HG03521 (cell line): ENCODE measurements around the gene OR1A2.
"Not testable (repeated sequence)": the region's sequence is repeated elsewhere in the genome, so short reads cannot be mapped to it uniquely, and the experiment has no call there.

Source experiments
- ATAC-seq: cut with Tn5 transposase; IDR thresholded peaks from one replicate; pipeline ENCODE4 v1.9.1; 2021; ENCODE audit warnings: mild to moderate bottlenecking, moderate library complexity; ENCODE audit not compliant: unreplicated experiment

The OR1A2 gene

GRCh38 chr17:3197219-3197618 lies at the start of gene OR1A2:
TSS of gene OR1A2 (plus strand) at chr17:3197519. CDS start at chr17:3197519, 0 bp downstream.
- ATAC-seq, result no peak

GRCh38 chr17:3157218-3157617 lies 40.1 kb upstream of the OR1A2 start:
- ATAC-seq, result no peak

GRCh38 chr17:3167574-3167973 lies 29.7 kb upstream of the OR1A2 start:
- no peak for ATAC-seq

GRCh38 chr17:3189961-3190360 lies 7.4 kb upstream of the OR1A2 start:
- no peak for ATAC-seq

- no peak for ATAC-seq
Measured at GRCh38 chr17:3207367-3207766, 10.0 kb downstream of the OR1A2 start, which contains the start of gene OR1A1. TSS of gene OR1A1 (plus strand) at chr17:3207667. CDS start at chr17:3215621, 7,954 bp downstream.

- ATAC-seq, result no peak
Measured at GRCh38 chr17:3208484-3208883, 11.2 kb downstream of the OR1A2 start.

- ATAC-seq, result no peak
Measured at GRCh38 chr17:3213001-3213400, 15.7 kb downstream of the OR1A2 start.

GRCh38 chr17:3213587-3213986 lies 16.3 kb downstream of the OR1A2 start:
- no peak for ATAC-seq

GRCh38 chr17:3219978-3220377 lies 22.7 kb downstream of the OR1A2 start:
- not testable (repeated sequence) for ATAC-seq

GRCh38 chr17:3221850-3222249 lies 24.5 kb downstream of the OR1A2 start:
- ATAC-seq, result no peak

GRCh38 chr17:3222505-3222904 lies 25.2 kb downstream of the OR1A2 start:
- no peak for ATAC-seq

- ATAC-seq, result not testable (repeated sequence)
Measured at GRCh38 chr17:3224721-3225352, 27.5 kb downstream of the OR1A2 start.

- ATAC-seq, result not testable (repeated sequence)
Measured at GRCh38 chr17:3232300-3232699, 35.0 kb downstream of the OR1A2 start.

GRCh38 chr17:3238685-3239084 lies 41.4 kb downstream of the OR1A2 start:
- ATAC-seq, result not testable (repeated sequence)

- not testable (repeated sequence) for ATAC-seq
Measured at GRCh38 chr17:3241044-3241443, 43.7 kb downstream of the OR1A2 start.

GRCh38 chr17:3244841-3245240 lies 47.5 kb downstream of the OR1A2 start:
- not testable (repeated sequence) for ATAC-seq
